WI38 (cell line): ENCODE results near the gene OPCML.

Source experiments
- H3K4me3 ChIP-seq: 2 replicates; pipeline ENCODE4 v1.5.1; 2011; ENCODE audit warnings: low read depth, mild to moderate bottlenecking, control low read depth, low read length
- CTCF ChIP-seq: IDR thresholded peaks from 2 replicates; pipeline ENCODE4 v1.5.1; 2012; ENCODE audit warnings: low read depth, mild to moderate bottlenecking, control low read depth, low read length

The OPCML gene

GRCh38 chr11:133515107-133515506 is 17.2 kb downstream of the OPCML start:
- no peak for TF ChIP-seq CTCF
- H3K4me3 ChIP-seq: no peak overlapping the region

- no peak for TF ChIP-seq CTCF
- no peak overlapping the region for H3K4me3 ChIP-seq
Observed at GRCh38 chr11:133509924-133510697, 22.2 kb downstream of the OPCML start.

- H3K4me3 ChIP-seq: no peak overlapping the region
- no peak for TF ChIP-seq CTCF
Observed at GRCh38 chr11:133508468-133508867, 23.8 kb downstream of the OPCML start.

GRCh38 chr11:133507185-133507584 is 25.1 kb downstream of the OPCML start:
- no peak for TF ChIP-seq CTCF
- H3K4me3 ChIP-seq: no peak overlapping the region

GRCh38 chr11:133506551-133507094 is 25.7 kb downstream of the OPCML start:
- H3K4me3 ChIP-seq: no peak overlapping the region
- TF ChIP-seq CTCF: no peak

GRCh38 chr11:133506023-133506422 is 26.3 kb downstream of the OPCML start:
- no peak overlapping the region for H3K4me3 ChIP-seq
- TF ChIP-seq CTCF: no peak

GRCh38 chr11:133504906-133505305 is 27.4 kb downstream of the OPCML start:
- no peak for TF ChIP-seq CTCF
- H3K4me3 ChIP-seq: no peak overlapping the region
